HG03354 (cell line): ENCODE measurements around the gene IL17D.
A peak's percentile ranks its signal among the peaks of the same experiment; 100 is the strongest.

Experiments used
- ATAC-seq: cut with Tn5 transposase; IDR thresholded peaks from one replicate; pipeline ENCODE4 v1.9.1; 2021; ENCODE audit warnings: mild to moderate bottlenecking; ENCODE audit not compliant: unreplicated experiment, poor library complexity, severe bottlenecking

IL17D gene

DNA sequence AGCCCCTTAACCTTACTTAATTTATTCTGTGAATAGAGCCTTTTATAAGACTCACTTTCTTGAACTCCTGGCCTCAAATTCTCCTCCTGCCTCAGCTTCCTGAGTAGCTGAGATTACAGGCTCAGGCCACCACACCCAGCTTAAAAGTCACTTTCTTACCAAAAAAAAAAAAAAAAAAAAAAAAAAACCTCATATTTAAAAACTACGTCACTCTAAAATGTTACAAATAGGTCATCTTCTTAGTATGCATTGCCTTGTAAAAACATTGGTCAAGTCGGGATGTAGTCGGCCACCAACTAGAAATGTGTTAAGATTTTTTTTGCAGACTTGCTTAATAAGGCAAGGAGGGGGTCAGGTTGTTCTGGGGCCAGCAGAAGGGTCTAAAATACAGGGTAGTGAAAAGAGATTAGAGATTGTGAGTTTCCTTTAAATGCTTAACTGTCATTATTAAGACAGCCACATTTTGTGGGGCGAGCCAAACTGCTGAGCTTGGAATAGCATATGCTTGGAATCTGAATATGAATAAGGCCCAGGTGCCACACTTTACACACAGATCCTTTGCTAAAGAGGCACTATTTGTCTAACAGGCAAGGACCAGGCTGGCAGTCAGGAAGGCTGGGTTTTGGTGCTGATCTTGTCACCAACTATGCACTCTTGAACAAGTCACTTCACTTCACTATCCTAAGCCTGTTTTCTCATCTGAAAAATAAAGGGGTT, 16.5 kb upstream of the IL17D start:
- no peak for ATAC-seq

- ATAC-seq = no peak
Measured at GRCh38 chr13:20689291-20689690, 14.2 kb upstream of the IL17D start.

GRCh38 chr13:20691616-20692015, 11.9 kb upstream of the IL17D start:
- ATAC-seq = no peak

DNA sequence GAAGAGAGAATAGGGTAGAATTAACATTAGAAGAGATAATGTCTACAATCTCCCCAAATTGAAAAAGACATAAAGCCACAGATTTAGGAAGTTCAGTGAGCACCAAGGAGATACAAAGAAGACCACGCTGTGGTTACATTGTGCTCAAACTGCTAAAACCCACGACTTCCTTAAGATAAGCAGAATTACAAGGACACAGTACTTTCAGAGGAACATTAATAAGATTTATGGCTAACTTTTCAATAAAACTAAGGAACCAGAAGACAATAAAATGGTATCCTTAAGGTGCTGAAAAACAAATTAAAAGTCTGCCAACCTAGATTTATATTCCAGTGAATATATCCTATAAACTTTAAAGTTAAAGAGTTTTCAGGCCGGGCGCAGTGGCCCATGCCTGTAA, 7.4 kb upstream of the IL17D start:
- no peak for ATAC-seq

DNA sequence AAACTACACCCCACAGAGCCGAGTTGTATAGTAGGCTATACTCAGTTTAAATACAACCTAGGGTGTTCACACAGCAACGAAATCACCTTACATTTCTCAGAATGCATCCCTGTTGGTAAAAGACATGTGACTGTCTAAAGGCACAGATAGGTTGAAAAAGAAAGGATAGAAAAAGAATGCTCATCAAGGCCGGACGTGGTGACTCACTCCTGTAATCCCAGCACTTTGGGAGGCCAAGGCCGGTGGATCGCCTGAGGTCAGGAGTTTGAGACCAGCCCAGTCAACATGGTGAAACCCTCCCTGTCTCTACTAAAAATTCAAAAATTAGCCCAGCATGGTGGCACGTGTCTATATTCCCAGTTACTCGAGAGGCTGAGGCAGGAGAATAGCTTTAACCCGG, 3.8 kb upstream of the IL17D start:
- no peak for ATAC-seq

- no peak for ATAC-seq
Measured at GRCh38 chr13:20700288-20700687, 3.2 kb upstream of the IL17D start.

- no peak for ATAC-seq
Measured at GRCh38 chr13:20701461-20701860, 2.0 kb upstream of the IL17D start.

DNA sequence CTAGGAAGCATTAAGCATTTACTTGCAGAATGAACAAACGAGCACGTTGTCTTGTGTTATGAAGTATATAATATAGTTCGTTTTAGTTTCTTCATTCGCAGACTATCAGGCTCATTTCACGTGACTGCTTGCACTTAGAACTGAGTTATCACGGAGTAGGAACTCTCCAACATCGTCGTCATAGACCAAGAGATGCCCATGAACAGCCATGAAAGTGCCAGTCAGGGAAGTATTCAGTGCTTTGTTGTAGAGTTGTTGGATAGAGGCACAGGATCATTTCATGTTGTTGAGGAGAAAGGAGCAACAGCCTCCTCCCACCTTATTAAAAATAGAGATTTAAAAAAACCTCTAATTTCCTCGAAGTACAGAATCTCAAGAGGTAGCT, 977 bp upstream of the IL17D start:
- ATAC-seq = no peak

DNA sequence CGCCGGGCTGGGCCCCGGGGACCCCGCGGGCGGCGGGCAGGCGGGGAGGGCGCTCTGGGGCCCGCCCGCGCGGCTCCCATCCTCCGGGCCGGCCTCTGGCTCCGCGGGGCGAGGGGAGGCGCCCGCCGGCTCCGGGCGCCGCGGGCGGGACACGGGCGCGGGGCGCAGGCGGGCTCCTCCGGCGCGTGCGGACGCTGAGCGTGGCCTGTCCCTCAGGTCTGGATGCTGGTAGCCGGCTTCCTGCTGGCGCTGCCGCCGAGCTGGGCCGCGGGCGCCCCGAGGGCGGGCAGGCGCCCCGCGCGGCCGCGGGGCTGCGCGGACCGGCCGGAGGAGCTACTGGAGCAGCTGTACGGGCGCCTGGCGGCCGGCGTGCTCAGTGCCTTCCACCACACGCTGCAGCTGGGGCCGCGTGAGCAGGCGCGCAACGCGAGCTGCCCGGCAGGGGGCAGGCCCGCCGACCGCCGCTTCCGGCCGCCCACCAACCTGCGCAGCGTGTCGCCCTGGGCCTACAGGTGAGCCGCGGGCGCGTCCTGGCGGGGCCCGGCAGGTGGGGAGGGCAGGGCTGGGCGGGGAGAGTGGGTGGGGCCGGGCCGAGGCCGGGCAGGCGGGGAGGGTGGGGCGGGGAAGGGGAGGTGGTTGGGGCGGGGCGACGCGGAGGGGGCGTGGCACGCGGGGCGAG, 420 bp downstream of the IL17D start:
- ATAC-seq = peak; percentile 95

- ATAC-seq = no peak
Measured at GRCh38 chr13:20704459-20705069, 1.1 kb downstream of the IL17D start.

- no peak for ATAC-seq
Measured at GRCh38 chr13:20706661-20707060, 3.2 kb downstream of the IL17D start.

GRCh38 chr13:20708216-20708615, 4.7 kb downstream of the IL17D start:
- ATAC-seq = no peak

GRCh38 chr13:20709369-20709768, 5.9 kb downstream of the IL17D start:
- ATAC-seq = no peak

DNA sequence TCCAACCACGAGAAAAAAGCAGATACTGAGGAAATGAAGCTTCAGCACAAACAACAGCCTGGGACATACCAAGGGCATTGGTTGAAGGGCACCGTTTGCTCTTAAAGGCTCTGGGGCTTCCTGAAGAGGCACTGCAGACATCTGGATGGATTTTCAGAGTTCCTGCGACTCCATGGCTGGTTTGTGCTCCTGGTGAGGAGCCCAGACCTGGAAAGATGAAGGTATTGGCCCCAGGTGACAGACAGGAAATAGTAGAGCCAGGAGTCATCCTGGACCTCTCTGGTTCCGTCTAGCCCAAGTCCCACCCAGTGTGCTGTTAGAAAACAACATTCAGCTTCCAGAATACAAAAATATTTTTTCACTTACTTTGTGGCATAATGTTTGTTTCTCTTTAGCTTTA, 6.3 kb downstream of the IL17D start:
- ATAC-seq = no peak

DNA sequence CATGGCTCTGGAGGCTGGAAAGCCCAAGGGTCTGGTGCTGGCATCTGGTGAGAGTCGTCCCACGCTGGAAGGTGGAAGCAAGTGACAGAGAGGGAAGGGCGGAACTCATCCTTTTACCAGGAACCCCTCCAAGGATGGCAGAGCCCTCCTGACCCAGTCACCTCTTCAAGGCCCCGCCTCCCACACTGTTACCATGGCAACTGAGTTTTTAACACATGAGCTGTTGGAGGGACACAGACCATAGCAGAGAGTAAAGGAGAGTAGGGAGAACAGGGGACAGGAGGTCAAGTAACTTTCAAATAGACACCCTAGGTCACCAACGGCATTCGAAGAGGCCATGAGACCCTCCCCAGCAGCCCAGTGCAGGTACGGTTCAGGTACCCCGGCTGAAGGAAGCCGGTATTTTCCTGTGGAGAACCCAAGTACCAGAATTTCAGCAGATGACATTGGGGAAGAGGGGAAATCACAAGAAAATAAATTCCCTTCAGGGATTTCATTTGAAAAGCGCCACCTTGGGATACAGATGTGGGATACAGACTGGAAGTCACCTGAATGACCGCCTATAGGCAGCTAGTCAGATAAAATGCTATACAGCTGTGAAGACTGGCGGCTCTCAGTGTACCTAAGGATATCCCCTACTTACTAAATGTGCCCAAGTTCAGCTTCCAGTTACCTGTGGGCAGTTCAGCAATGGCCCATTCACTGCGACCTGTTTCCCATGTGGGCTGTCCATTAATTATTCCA, 8.0 kb downstream of the IL17D start:
- no peak for ATAC-seq

GRCh38 chr13:20713014-20713376, 9.5 kb downstream of the IL17D start:
- ATAC-seq = no peak

DNA sequence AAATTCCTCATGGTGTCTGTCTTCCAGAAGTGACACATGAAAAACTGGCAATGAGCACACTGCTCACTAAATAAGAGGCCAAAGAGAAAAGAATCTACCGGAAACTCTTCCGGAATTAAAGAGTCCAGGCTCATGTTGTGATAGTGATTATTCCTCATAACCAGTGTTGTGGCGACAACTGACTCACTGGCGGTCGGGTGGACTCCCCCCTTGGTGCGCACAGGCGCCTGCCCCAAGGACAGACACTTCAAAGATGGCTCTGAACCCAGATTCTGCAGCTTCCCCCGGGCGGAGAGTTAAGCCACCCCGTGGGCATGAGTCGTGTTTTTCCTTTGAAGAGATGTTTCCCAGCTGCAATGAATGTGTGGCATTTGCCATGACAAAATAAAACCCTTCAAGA, 10.3 kb downstream of the IL17D start:
- no peak for ATAC-seq

GRCh38 chr13:20714161-20714560, 10.7 kb downstream of the IL17D start:
- no peak for ATAC-seq

DNA sequence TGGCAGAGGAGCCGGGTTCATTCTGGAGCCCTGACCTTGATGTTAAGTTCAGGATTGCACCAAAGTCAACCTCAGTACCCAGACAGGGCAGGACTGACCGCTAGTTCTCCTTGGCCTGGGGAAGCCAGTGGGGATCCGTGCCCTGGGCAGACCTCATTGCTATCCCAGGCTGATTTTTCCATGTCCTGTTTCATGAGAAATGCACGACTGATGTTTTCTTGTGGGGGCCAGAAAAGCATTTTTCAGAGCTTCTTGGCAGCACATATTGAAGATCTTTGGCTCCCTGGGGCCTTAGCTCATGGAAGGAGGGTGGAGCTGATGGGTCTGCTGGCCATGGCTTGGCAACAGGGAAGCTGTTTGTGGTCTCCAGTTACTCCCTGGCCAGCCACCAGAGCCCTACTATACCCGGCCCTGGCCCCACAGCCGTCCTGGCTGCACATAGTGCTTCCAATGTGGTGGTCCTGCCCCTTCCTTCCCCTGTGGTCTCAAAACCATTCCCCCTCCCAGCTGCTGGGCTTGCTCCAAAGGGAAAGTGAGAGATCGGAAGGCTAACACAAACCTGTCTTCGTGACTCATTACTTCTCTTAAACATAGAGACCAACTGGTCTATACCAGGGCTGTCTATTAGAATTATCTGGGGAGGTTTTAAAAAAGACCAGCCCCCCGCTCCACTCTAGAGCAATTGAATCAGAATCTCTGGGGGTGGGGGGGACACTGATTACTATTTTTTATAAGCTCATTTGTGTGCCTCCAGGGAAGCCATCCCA, 11.2 kb downstream of the IL17D start:
- no peak for ATAC-seq

- ATAC-seq = no peak
Measured at GRCh38 chr13:20715330-20715712, 11.8 kb downstream of the IL17D start.
